ENCODE measurements around the gene RPN2. TPM values are rescaled to one million over a fixed set of nuclear protein-coding genes. Genes with fewer than 3 reads are reported as not detected.

Gene RPN2
- total RNA-seq, 1 donor from 2014 or later = 237 TPM

DNA sequence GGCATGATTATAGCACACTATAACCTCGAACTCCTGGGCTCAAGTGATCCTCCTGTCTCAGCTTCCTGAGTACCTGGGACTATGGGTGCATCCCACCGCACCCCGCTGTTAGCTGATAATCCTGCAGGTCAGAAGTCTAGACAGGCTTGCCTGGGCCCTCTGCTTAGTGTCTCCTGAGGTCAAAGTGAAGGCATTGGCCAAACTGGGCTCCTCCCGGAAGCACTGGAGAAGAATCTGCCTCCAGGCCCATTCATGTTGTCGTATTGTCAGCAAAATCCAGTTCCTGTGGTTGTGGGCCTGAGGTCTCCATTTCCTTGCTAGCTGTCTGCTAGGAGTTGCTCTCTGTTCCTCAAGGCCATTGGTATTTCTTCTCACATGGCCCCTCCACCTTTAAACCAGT lies 6.6 kb downstream of the RPN2 start:
- TF ChIP-seq, protein P1, sequence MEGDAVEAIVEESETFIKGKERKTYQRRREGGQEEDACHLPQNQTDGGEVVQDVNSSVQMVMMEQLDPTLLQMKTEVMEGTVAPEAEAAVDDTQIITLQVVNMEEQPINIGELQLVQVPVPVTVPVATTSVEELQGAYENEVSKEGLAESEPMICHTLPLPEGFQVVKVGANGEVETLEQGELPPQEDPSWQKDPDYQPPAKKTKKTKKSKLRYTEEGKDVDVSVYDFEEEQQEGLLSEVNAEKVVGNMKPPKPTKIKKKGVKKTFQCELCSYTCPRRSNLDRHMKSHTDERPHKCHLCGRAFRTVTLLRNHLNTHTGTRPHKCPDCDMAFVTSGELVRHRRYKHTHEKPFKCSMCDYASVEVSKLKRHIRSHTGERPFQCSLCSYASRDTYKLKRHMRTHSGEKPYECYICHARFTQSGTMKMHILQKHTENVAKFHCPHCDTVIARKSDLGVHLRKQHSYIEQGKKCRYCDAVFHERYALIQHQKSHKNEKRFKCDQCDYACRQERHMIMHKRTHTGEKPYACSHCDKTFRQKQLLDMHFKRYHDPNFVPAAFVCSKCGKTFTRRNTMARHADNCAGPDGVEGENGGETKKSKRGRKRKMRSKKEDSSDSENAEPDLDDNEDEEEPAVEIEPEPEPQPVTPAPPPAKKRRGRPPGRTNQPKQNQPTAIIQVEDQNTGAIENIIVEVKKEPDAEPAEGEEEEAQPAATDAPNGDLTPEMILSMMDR (IDR thresholded peaks at IDR 0.05; ENCODE audit: insufficient read depth, low read length, poor library complexity, severe bottlenecking) = no peak
- H3K36me3 ChIP-seq (ENCODE audit: control insufficient read depth, insufficient read depth, low read length) = no peaks in the 10 kb centered on the region
- no peak overlapping the region for H3K4me3 ChIP-seq (ENCODE audit: low read depth, low read length)
- no peak for DNase-seq (ENCODE audit: low read depth)
- H3K27me3 ChIP-seq (ENCODE audit: control insufficient read depth, insufficient read depth, low read length) = no peaks in the 10 kb centered on the region

DNA sequence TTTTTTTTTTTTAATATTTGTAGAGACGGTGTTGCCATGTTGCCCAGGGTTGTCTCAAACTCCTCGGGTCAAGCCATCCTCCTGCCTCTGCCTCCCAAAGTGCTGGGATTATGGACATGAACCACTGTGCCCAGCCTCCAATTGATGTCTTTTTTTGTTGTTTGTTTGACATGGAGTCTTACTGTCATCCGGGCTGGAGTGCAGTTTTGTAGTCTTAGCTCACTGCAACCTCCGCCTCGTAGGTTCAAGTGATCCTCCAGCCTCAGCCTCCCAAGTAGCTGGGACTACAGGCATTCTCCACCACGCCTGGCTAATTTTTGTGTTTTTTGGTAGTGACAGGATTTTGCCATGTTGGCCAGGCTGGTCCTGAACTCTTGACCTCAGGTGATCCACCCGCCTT lies 9.7 kb downstream of the RPN2 start:
- TF ChIP-seq, protein P1 (IDR thresholded peaks at IDR 0.05; ENCODE audit: insufficient read depth, low read length, poor library complexity, severe bottlenecking) = no peak
- H3K27me3 ChIP-seq (ENCODE audit: control insufficient read depth, insufficient read depth, low read length) = no peaks in the 10 kb centered on the region
- no peak overlapping the region for H3K4me3 ChIP-seq (ENCODE audit: low read depth, low read length)
- no peak for DNase-seq (ENCODE audit: low read depth)
- H3K36me3 ChIP-seq (ENCODE audit: control insufficient read depth, insufficient read depth, low read length) = no peaks in the 10 kb centered on the region

DNA sequence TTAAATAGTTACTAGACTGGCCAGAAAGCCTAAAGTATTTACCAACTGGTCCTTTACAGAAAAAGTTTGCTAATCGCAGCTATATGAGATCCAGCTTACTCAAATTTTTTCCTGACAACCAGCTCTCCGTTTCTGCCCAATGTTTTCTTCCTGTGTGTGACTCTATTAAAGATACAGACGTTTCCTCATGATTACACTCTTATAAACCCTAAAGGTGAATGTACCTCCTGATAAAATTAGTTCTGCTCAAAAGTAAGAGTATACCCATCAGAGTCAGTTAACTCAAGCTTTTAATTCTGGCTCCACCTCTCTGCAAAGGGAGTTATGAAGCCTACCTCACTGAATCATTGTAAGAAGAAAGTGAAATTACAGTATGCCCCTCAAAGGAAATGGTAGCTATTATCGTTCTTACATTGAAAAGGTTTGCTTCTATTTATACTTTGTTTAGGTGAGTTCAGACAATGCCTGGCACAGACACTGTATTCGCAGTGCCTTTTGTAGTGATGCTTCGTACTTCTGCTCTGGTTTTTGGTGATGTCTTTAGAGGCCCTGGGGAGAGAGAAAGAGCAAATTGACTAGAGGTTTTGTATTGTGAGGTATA lies 10.4 kb downstream of the RPN2 start:
- Histone ChIP-seq H3K27me3 (ENCODE audit: control insufficient read depth, insufficient read depth, low read length) (no peaks in the 10 kb centered on the region), H3K36me3 (ENCODE audit: control insufficient read depth, insufficient read depth, low read length) (no peaks in the 10 kb centered on the region), H3K4me3 (ENCODE audit: low read depth, low read length) (no peak overlapping the region)
- no peak for DNase-seq (ENCODE audit: low read depth)
- TF ChIP-seq, protein P1 (IDR thresholded peaks at IDR 0.05; ENCODE audit: insufficient read depth, low read length, poor library complexity, severe bottlenecking) = no peak

DNA sequence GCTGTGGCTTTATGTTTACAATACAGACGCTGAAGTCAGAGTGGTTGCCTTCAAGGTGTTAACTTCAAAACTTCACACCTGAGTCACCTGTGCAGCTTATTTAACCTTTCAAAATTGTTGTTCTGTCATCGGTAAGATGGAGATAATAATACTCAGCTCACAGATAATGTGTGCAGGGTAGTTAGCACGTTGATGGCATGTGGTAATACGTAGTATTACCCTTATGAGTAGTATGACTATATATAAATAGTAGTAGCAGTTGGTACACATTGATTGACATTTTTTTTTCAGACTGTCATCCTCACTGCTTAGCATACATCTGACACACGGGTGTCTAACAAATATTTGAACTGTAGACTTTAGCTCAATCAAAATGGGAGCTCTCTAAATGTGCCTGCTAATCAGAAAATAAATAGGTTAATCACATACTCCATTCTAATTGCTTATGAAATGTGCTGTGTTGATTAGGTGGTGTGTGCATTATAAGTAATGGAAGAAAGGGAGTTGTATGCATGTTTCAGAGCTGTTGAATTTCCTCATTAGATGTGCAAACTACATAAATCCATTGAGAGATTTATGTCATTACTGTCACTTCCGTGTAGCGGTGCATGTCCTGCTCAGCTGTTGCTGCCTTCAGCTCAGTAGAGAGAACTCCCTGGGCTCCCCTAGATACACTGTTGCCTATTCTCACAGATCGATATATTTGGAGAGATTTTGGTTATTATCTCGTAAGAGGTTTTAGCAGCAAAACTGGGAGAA lies 11.4 kb downstream of the RPN2 start:
- no peak overlapping the region for H3K4me3 ChIP-seq (ENCODE audit: low read depth, low read length)
- TF ChIP-seq, protein P1 (IDR thresholded peaks at IDR 0.05; ENCODE audit: insufficient read depth, low read length, poor library complexity, severe bottlenecking) = no peak
- no peaks in the 10 kb centered on the region for H3K27me3 ChIP-seq (ENCODE audit: control insufficient read depth, insufficient read depth, low read length)
- no peaks in the 10 kb centered on the region for H3K36me3 ChIP-seq (ENCODE audit: control insufficient read depth, insufficient read depth, low read length)
- no peak for DNase-seq (ENCODE audit: low read depth)

DNA sequence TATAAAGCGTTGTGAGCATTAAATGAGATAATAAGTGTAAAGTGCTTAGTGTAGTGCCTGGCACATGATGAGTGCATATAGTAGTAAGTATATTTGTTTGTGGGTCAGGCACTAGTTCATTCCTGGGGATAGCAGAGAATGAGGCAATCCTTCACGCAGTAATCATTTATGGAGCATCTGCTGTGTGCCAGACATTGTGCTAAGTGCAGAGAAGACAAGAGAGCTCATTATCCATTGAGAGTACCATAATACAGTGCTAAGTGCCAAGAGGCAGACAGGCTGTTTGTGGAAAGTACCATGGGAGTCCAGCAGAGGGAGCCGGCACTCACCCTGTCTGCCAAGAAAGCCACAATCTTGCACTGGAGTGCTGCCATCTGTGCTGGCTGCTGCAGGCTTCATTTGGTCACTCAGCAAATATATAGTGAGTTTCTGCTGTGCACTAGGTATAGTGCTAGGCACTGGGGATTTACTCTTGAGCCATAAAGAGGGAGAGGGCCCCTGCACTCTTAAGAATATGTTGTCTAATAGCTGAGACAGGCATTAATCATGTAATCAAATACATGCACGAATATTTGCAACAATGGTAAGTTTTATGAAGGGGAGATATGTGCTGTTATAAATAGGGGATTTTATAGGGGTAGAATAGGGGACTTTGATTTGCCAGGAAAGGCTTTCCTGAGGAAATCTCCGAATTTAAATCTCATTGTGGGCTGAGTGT lies 13.2 kb downstream of the RPN2 start:
- no peaks in the 10 kb centered on the region for H3K36me3 ChIP-seq (ENCODE audit: control insufficient read depth, insufficient read depth, low read length)
- peak; percentile 48 for DNase-seq (ENCODE audit: low read depth)
- TF ChIP-seq, protein P1 (IDR thresholded peaks at IDR 0.05; ENCODE audit: insufficient read depth, low read length, poor library complexity, severe bottlenecking) = peak; percentile 92
- H3K27me3 ChIP-seq (ENCODE audit: control insufficient read depth, insufficient read depth, low read length) = no peaks in the 10 kb centered on the region
- H3K4me3 ChIP-seq (ENCODE audit: low read depth, low read length) = no peak overlapping the region

All from kidney epithelial cell (primary cell).